ENCODE measurements around the gene AOC3. TPM values are rescaled to one million over a fixed set of nuclear protein-coding genes. Genes with fewer than 3 reads are reported as not detected.
"Not testable (repeated sequence)": the region's sequence is repeated elsewhere in the genome, so short reads cannot be mapped to it uniquely, and the experiment has no call there.

The AOC3 gene
- total RNA-seq, 1 donor from 2014 or later = 1.9 TPM

- Mint-ChIP-seq H3K9me3 (no peaks in the 10 kb centered on the region), H3K36me3 (ENCODE audit: low read depth) (peaks cover 29% of the 10 kb centered on the region), H3K27ac (no peak overlapping the region), H3K27me3 (ENCODE audit: insufficient read depth) (no peaks in the 10 kb centered on the region), H3K4me3 (no peak overlapping the region), H3K4me1 (ENCODE audit: low read depth) (peaks cover 21% of the 10 kb centered on the region)
- DNase-seq (ENCODE audit: low spot score) = no peak
- intact Hi-C loops (cut with micrococcal nuclease) = no loop called here
Observed at GRCh38 chr17:42846594-42847280, 4.3 kb upstream of the AOC3 start.

- intact Hi-C loops (cut with micrococcal nuclease) = no loop called here
- H3K4me3 Mint-ChIP-seq = no peak overlapping the region
- no peak overlapping the region for H3K27ac Mint-ChIP-seq
- no peaks in the 10 kb centered on the region for H3K27me3 Mint-ChIP-seq (ENCODE audit: insufficient read depth)
- no peak for DNase-seq (ENCODE audit: low spot score)
- peaks cover 21% of the 10 kb centered on the region for H3K4me1 Mint-ChIP-seq (ENCODE audit: low read depth)
- peaks cover 17% of the 10 kb centered on the region for H3K36me3 Mint-ChIP-seq (ENCODE audit: low read depth)
- H3K9me3 Mint-ChIP-seq = no peaks in the 10 kb centered on the region
Observed at GRCh38 chr17:42848093-42848492, 2.9 kb upstream of the AOC3 start.

GRCh38 chr17:42849031-42849430 lies 2.0 kb upstream of the AOC3 start:
- Mint-ChIP-seq H3K4me1 (ENCODE audit: low read depth) (peaks cover 21% of the 10 kb centered on the region), H3K27me3 (ENCODE audit: insufficient read depth) (no peaks in the 10 kb centered on the region), H3K4me3 (no peak overlapping the region), H3K27ac (no peak overlapping the region), H3K36me3 (ENCODE audit: low read depth) (peaks cover 12% of the 10 kb centered on the region), H3K9me3 (no peaks in the 10 kb centered on the region)
- intact Hi-C loops (cut with micrococcal nuclease) = no loop called here
- no peak for DNase-seq (ENCODE audit: low spot score)

- H3K27me3 Mint-ChIP-seq (ENCODE audit: insufficient read depth) = no peaks in the 10 kb centered on the region
- peaks cover 10% of the 10 kb centered on the region for H3K36me3 Mint-ChIP-seq (ENCODE audit: low read depth)
- H3K9me3 Mint-ChIP-seq = no peaks in the 10 kb centered on the region
- no peak overlapping the region for H3K27ac Mint-ChIP-seq
- no peak for DNase-seq (ENCODE audit: low spot score)
- H3K4me1 Mint-ChIP-seq (ENCODE audit: low read depth) = peaks cover 21% of the 10 kb centered on the region
- no peak overlapping the region for H3K4me3 Mint-ChIP-seq
- intact Hi-C loops (cut with micrococcal nuclease) = no loop called here
Observed at GRCh38 chr17:42849451-42850181, 1.4 kb upstream of the AOC3 start.

GRCh38 chr17:42851371-42852240 lies 607 bp downstream of the AOC3 start:
- H3K4me1 Mint-ChIP-seq (ENCODE audit: low read depth); H3K9me3 Mint-ChIP-seq; H3K27me3 Mint-ChIP-seq (ENCODE audit: insufficient read depth); H3K27ac Mint-ChIP-seq; H3K4me3 Mint-ChIP-seq; intact Hi-C loops (cut with micrococcal nuclease); H3K36me3 Mint-ChIP-seq (ENCODE audit: low read depth); DNase-seq (ENCODE audit: low spot score): not testable (repeated sequence)

GRCh38 chr17:42852351-42852750 lies 1.4 kb downstream of the AOC3 start:
- Mint-ChIP-seq H3K4me3 (no peak overlapping the region), H3K9me3 (no peaks in the 10 kb centered on the region), H3K36me3 (ENCODE audit: low read depth) (no peaks in the 10 kb centered on the region), H3K4me1 (ENCODE audit: low read depth) (peaks cover under 1% of the 10 kb centered on the region), H3K27me3 (ENCODE audit: insufficient read depth) (no peaks in the 10 kb centered on the region), H3K27ac (no peak overlapping the region)
- intact Hi-C loops (cut with micrococcal nuclease) = no loop called here
- DNase-seq (ENCODE audit: low spot score) = no peak

- H3K27me3 Mint-ChIP-seq (ENCODE audit: insufficient read depth) = no peaks in the 10 kb centered on the region
- H3K36me3 Mint-ChIP-seq (ENCODE audit: low read depth) = no peaks in the 10 kb centered on the region
- no peak overlapping the region for H3K27ac Mint-ChIP-seq
- no peaks in the 10 kb centered on the region for H3K4me1 Mint-ChIP-seq (ENCODE audit: low read depth)
- H3K9me3 Mint-ChIP-seq = no peaks in the 10 kb centered on the region
- intact Hi-C loops (cut with micrococcal nuclease) = no loop called here
- no peak overlapping the region for H3K4me3 Mint-ChIP-seq
- DNase-seq (ENCODE audit: low spot score) = no peak
Observed at GRCh38 chr17:42853004-42853403, 2.0 kb downstream of the AOC3 start.

- H3K27me3 Mint-ChIP-seq (ENCODE audit: insufficient read depth) = no peaks in the 10 kb centered on the region
- no peaks in the 10 kb centered on the region for H3K36me3 Mint-ChIP-seq (ENCODE audit: low read depth)
- intact Hi-C loops (cut with micrococcal nuclease) = no loop called here
- no peaks in the 10 kb centered on the region for H3K4me1 Mint-ChIP-seq (ENCODE audit: low read depth)
- H3K9me3 Mint-ChIP-seq = no peaks in the 10 kb centered on the region
- no peak overlapping the region for H3K4me3 Mint-ChIP-seq
- no peak for DNase-seq (ENCODE audit: low spot score)
- no peak overlapping the region for H3K27ac Mint-ChIP-seq
Observed at GRCh38 chr17:42853597-42853967, 2.6 kb downstream of the AOC3 start.

GRCh38 chr17:42853968-42854790 lies 3.2 kb downstream of the AOC3 start:
- no peaks in the 10 kb centered on the region for H3K36me3 Mint-ChIP-seq (ENCODE audit: low read depth)

GRCh38 chr17:42855048-42855596 lies 4.1 kb downstream of the AOC3 start:
- Mint-ChIP-seq H3K9me3 (no peaks in the 10 kb centered on the region), H3K4me1 (ENCODE audit: low read depth) (no peaks in the 10 kb centered on the region), H3K27ac (no peak overlapping the region), H3K4me3 (no peak overlapping the region), H3K36me3 (ENCODE audit: low read depth) (no peaks in the 10 kb centered on the region), H3K27me3 (ENCODE audit: insufficient read depth) (no peaks in the 10 kb centered on the region)
- DNase-seq (ENCODE audit: low spot score) = no peak
- intact Hi-C loops (cut with micrococcal nuclease) = no loop called here

More at GRCh38 chr17:42853968-42854790, 3.2 kb downstream of the AOC3 start:
- Mint-ChIP-seq H3K4me1 (ENCODE audit: low read depth) (no peaks in the 10 kb centered on the region), H3K9me3 (no peaks in the 10 kb centered on the region), H3K27ac (no peak overlapping the region), H3K4me3 (no peak overlapping the region), H3K27me3 (ENCODE audit: insufficient read depth) (no peaks in the 10 kb centered on the region)
- no peak for DNase-seq (ENCODE audit: low spot score)
- intact Hi-C loops (cut with micrococcal nuclease) = no loop called here

- intact Hi-C loops (cut with micrococcal nuclease); H3K4me3 Mint-ChIP-seq; H3K4me1 Mint-ChIP-seq (ENCODE audit: low read depth); H3K9me3 Mint-ChIP-seq; DNase-seq (ENCODE audit: low spot score); H3K36me3 Mint-ChIP-seq (ENCODE audit: low read depth); H3K27ac Mint-ChIP-seq; H3K27me3 Mint-ChIP-seq (ENCODE audit: insufficient read depth): not testable (repeated sequence)
Observed at GRCh38 chr17:42856093-42856492, 5.1 kb downstream of the AOC3 start.

GRCh38 chr17:42856516-42856915 lies 5.5 kb downstream of the AOC3 start:
- H3K36me3 Mint-ChIP-seq (ENCODE audit: low read depth); DNase-seq (ENCODE audit: low spot score); H3K27me3 Mint-ChIP-seq (ENCODE audit: insufficient read depth); intact Hi-C loops (cut with micrococcal nuclease); H3K9me3 Mint-ChIP-seq; H3K4me1 Mint-ChIP-seq (ENCODE audit: low read depth); H3K4me3 Mint-ChIP-seq; H3K27ac Mint-ChIP-seq: not testable (repeated sequence)
